Measurements from ENCODE around the gene SLC39A11. TPM values are rescaled to one million over a fixed set of nuclear protein-coding genes. Genes with fewer than 3 reads are reported as not detected.
A peak's percentile ranks its signal among the peaks of the same experiment; 100 is the strongest.

Gene SLC39A11
- total RNA-seq, 1 experiment from 2014 or later = 57.1 TPM

- no peaks in the 10 kb centered on the region for H3K36me3 ChIP-seq (ENCODE audit: low read depth)
- no peak for DNase-seq
- H3K4me2 ChIP-seq = no peak overlapping the region
- no peaks in the 10 kb centered on the region for H3K27me3 ChIP-seq (ENCODE audit: insufficient read depth, low read depth)
- no peaks in the 10 kb centered on the region for H3K4me1 ChIP-seq (replicated peaks; ENCODE audit: insufficient read depth)
- ChIA-PET POLR2A (ENCODE audit: unreplicated experiment) (no interaction called here), CTCF (no interaction called here)
- no peak for TF ChIP-seq CTCF (conservative IDR thresholded peaks at IDR 0.05)
- TF ChIP-seq EZH2 (IDR thresholded peaks at IDR 0.05; ENCODE audit: low read depth) = no peak
- no TSS peak for BruUV-seq (replicated peaks)
- H3K4me3 ChIP-seq = no peak overlapping the region
- no peaks in the 10 kb centered on the region for H3K9me2 ChIP-seq (ENCODE audit: insufficient read depth)
- intact Hi-C loops (cut with micrococcal nuclease; ENCODE audit: unreplicated experiment) = no loop called here
- H3K79me2 ChIP-seq (ENCODE audit: low read depth) = no peaks in the 10 kb centered on the region
- no peak overlapping the region for H3K27ac ChIP-seq
- H3K9me3 ChIP-seq (ENCODE audit: insufficient read depth, low read depth) = no peaks in the 10 kb centered on the region
- H2AFZ ChIP-seq = no peak overlapping the region
- no peaks in the 10 kb centered on the region for H4K20me1 ChIP-seq (ENCODE audit: insufficient read depth)
- no peaks in the 10 kb centered on the region for H3F3A ChIP-seq (ENCODE audit: insufficient read depth, low read depth)
These were observed 64.2 kb downstream of the SLC39A11 start for GRCh38 chr17:73028299-73028755.

GRCh38 chr17:73027130-73027741 is 65.3 kb downstream of the SLC39A11 start:
- no peaks in the 10 kb centered on the region for H4K20me1 ChIP-seq (ENCODE audit: insufficient read depth)
- H3K4me3 ChIP-seq = no peak overlapping the region
- no peaks in the 10 kb centered on the region for H3K27me3 ChIP-seq (ENCODE audit: insufficient read depth, low read depth)
- H3K27ac ChIP-seq = no peak overlapping the region
- H3K79me2 ChIP-seq (ENCODE audit: low read depth) = no peaks in the 10 kb centered on the region
- ChIA-PET CTCF (no interaction called here), POLR2A (ENCODE audit: unreplicated experiment) (interaction anchor here (0.9 kb wide), 1 partner anchor 333 kb away, joined by 14 read pairs; no protein-coding TSS in a partner anchor)
- no peak for DNase-seq
- no peaks in the 10 kb centered on the region for H3F3A ChIP-seq (ENCODE audit: insufficient read depth, low read depth)
- no peaks in the 10 kb centered on the region for H3K9me2 ChIP-seq (ENCODE audit: insufficient read depth)
- TF ChIP-seq CTCF (conservative IDR thresholded peaks at IDR 0.05) (no peak), EZH2 (IDR thresholded peaks at IDR 0.05; ENCODE audit: low read depth) (no peak)
- no peaks in the 10 kb centered on the region for H3K36me3 ChIP-seq (ENCODE audit: low read depth)
- H3K4me2 ChIP-seq = no peak overlapping the region
- no peaks in the 10 kb centered on the region for H3K4me1 ChIP-seq (replicated peaks; ENCODE audit: insufficient read depth)
- no TSS peak for BruUV-seq (replicated peaks)
- no peak overlapping the region for H2AFZ ChIP-seq
- intact Hi-C loops (cut with micrococcal nuclease; ENCODE audit: unreplicated experiment) = no loop called here
- H3K9me3 ChIP-seq (ENCODE audit: insufficient read depth, low read depth) = no peaks in the 10 kb centered on the region

GRCh38 chr17:73025041-73025560 is 67.4 kb downstream of the SLC39A11 start:
- Histone ChIP-seq H3K27me3 (ENCODE audit: insufficient read depth, low read depth) (no peaks in the 10 kb centered on the region), H3K4me3 (no peak overlapping the region), H3K4me2 (peak overlapping the region; percentile 3; the same call in 1 of the 2 replicates), H3K9me2 (ENCODE audit: insufficient read depth) (no peaks in the 10 kb centered on the region), H3K27ac (no peak overlapping the region), H3K9me3 (ENCODE audit: insufficient read depth, low read depth) (no peaks in the 10 kb centered on the region), H3K79me2 (ENCODE audit: low read depth) (no peaks in the 10 kb centered on the region), H2AFZ (no peak overlapping the region), H3K36me3 (ENCODE audit: low read depth) (no peaks in the 10 kb centered on the region), H4K20me1 (ENCODE audit: insufficient read depth) (no peaks in the 10 kb centered on the region), H3F3A (ENCODE audit: insufficient read depth, low read depth) (no peaks in the 10 kb centered on the region), H3K4me1 (replicated peaks; ENCODE audit: insufficient read depth) (no peaks in the 10 kb centered on the region)
- CTCF ChIA-PET = interaction anchor here (0.6 kb wide), 1 partner anchor 925 kb away, joined by 3 read pairs; no protein-coding TSS in a partner anchor
- DNase-seq = no peak
- BruUV-seq (replicated peaks) = no TSS peak
- TF ChIP-seq EZH2 (IDR thresholded peaks at IDR 0.05; ENCODE audit: low read depth) = no peak
- no peak for TF ChIP-seq CTCF (conservative IDR thresholded peaks at IDR 0.05)
- POLR2A ChIA-PET (ENCODE audit: unreplicated experiment) = no interaction called here
- intact Hi-C loops (cut with micrococcal nuclease; ENCODE audit: unreplicated experiment) = no loop called here

Measured in PC-9 (cell line).